ENCODE data around the gene FBXL13. TPM values are rescaled to one million over a fixed set of nuclear protein-coding genes. Genes with fewer than 3 reads are reported as not detected.

Gene FBXL13
- total RNA-seq, 1 experiment from 2014 or later, result 2.5 TPM

DNA sequence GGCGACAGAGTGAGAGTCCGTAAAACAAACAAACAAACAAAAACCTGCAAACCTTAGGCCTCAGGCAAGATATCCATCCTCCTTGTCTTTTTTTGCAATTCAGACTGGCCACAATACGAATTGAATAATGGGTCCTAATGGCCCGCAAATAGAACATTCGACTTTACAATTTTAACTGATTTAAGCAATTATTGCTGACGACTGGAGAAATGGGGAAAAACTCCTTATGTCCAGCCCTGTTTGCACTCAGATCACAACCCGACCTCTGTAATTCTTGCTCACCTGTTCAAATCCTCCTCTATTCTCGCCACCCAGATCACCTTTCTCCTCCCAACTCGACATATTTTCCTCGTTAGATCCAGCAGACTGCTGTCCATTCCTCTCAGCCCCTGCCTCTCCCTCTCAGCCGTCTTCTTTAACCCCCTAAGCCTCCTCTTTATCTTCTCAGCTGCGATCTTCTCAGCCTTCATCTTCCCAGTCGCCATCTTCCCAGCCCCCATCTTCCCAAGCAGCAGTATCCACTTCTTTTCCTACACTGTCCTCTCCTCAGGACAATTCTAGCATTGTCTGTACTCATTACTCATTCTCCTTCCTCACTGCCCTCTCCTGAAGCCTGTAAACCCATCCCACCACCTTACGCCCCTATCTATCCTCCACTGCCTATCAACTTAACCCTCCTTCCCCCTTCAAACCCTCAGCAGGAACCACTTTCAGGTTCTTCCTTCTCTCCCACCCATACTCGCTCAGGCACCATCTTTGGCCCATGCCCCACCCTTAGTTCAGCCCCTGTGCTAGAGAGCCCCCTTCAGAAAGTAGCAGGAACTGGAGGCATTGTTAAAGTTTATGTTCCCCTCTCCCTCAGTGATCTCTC is 100.0 kb downstream of the FBXL13 start:
- in situ Hi-C loops (cut with HindIII; ENCODE audit: low pct_unique_long_range_greater_than_20kb, low sequenced_read_pairs), result no loop called here
- ATAC-seq (no peak; the same call in 1 of the 2 replicates), DNase-seq (ENCODE audit: low read depth, low spot score) (no peak)
- CTCF ChIA-PET, result no interaction called here
- no peaks in the 10 kb centered on the region for H3K27me3 ChIP-seq (ENCODE audit: control insufficient read depth, insufficient read depth, low read length)
- no TSS peak for BruUV-seq (replicated peaks)
- H3K27ac ChIP-seq (ENCODE audit: low read length), result no peak overlapping the region; the same call in 1 of the 2 replicates
- H3K4me1 ChIP-seq (ENCODE audit: control insufficient read depth, insufficient read depth, low read length), result no peaks in the 10 kb centered on the region
- no peaks in the 10 kb centered on the region for H3K36me3 ChIP-seq (ENCODE audit: control insufficient read depth, insufficient read depth, low read length)
- intact Hi-C loops (cut with micrococcal nuclease; ENCODE audit: unreplicated experiment), result no loop called here
- peaks cover 10% of the 10 kb centered on the region; the same call in 1 of the 2 replicates for H3K9me3 ChIP-seq (ENCODE audit: control insufficient read depth, insufficient read depth, low read depth, low read length)
- TF ChIP-seq POLR2AphosphoS5 (IDR thresholded peaks at IDR 0.05; ENCODE audit: low read depth, low read length) (no peak), SIN3A (IDR thresholded peaks at IDR 0.05; ENCODE audit: borderline replicate concordance, insufficient read depth, low read depth, low read length) (no peak), TCF7L2 (IDR thresholded peaks at IDR 0.05; ENCODE audit: low read depth, low read length) (no peak)
- TF ChIP-seq, protein P1, sequence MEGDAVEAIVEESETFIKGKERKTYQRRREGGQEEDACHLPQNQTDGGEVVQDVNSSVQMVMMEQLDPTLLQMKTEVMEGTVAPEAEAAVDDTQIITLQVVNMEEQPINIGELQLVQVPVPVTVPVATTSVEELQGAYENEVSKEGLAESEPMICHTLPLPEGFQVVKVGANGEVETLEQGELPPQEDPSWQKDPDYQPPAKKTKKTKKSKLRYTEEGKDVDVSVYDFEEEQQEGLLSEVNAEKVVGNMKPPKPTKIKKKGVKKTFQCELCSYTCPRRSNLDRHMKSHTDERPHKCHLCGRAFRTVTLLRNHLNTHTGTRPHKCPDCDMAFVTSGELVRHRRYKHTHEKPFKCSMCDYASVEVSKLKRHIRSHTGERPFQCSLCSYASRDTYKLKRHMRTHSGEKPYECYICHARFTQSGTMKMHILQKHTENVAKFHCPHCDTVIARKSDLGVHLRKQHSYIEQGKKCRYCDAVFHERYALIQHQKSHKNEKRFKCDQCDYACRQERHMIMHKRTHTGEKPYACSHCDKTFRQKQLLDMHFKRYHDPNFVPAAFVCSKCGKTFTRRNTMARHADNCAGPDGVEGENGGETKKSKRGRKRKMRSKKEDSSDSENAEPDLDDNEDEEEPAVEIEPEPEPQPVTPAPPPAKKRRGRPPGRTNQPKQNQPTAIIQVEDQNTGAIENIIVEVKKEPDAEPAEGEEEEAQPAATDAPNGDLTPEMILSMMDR (IDR thresholded peaks at IDR 0.05), result no peak
- TF ChIP-seq, protein P2, sequence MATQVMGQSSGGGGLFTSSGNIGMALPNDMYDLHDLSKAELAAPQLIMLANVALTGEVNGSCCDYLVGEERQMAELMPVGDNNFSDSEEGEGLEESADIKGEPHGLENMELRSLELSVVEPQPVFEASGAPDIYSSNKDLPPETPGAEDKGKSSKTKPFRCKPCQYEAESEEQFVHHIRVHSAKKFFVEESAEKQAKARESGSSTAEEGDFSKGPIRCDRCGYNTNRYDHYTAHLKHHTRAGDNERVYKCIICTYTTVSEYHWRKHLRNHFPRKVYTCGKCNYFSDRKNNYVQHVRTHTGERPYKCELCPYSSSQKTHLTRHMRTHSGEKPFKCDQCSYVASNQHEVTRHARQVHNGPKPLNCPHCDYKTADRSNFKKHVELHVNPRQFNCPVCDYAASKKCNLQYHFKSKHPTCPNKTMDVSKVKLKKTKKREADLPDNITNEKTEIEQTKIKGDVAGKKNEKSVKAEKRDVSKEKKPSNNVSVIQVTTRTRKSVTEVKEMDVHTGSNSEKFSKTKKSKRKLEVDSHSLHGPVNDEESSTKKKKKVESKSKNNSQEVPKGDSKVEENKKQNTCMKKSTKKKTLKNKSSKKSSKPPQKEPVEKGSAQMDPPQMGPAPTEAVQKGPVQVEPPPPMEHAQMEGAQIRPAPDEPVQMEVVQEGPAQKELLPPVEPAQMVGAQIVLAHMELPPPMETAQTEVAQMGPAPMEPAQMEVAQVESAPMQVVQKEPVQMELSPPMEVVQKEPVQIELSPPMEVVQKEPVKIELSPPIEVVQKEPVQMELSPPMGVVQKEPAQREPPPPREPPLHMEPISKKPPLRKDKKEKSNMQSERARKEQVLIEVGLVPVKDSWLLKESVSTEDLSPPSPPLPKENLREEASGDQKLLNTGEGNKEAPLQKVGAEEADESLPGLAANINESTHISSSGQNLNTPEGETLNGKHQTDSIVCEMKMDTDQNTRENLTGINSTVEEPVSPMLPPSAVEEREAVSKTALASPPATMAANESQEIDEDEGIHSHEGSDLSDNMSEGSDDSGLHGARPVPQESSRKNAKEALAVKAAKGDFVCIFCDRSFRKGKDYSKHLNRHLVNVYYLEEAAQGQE (IDR thresholded peaks at IDR 0.05; ENCODE audit: insufficient read depth in 1 of 2, low read depth in 2 of 2, low read length in 1 of 2), result no peak
- no peak overlapping the region for H3K4me3 ChIP-seq (ENCODE audit: low read depth in 2 of 2, low read length in 2 of 2)
- POLR2A ChIA-PET, result no interaction called here

DNA sequence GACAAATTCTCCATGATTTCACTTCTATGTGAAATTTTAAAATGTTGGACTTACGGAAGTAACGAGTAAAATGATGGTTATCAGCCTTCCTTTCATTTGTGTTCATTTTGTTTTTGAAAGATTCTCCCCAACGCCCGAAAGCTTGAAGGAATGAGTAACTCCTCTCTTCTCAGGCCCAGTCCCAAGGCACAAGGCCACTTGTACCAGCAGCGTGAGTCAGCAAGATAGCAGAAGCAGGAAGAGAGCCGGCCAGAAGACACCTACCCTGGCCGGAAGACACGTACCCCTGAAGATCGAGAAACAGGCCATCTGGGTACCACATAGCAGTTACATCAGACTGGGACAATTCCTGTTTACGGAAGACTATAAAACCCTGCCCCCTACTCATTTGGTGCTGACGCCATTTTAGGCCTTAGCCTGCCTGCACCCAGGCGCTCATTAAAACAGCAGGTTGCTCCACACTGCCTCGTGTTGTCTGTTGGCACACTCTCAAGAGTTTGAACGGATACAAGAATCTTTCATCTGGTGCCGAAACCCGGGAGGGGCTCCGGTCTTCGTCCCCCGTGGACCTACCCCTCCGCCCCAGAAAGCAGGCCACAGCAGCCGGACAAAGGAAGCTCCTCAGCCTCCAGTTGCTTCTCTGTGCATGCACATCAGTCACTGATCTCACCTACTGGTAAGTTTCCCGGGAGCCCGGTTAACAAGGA is 101.3 kb downstream of the FBXL13 start:
- in situ Hi-C loops (cut with HindIII; ENCODE audit: low pct_unique_long_range_greater_than_20kb, low sequenced_read_pairs), result no loop called here
- Histone ChIP-seq H3K27ac (ENCODE audit: low read length) (no peak overlapping the region), H3K27me3 (ENCODE audit: control insufficient read depth, insufficient read depth, low read length) (no peaks in the 10 kb centered on the region), H3K4me3 (ENCODE audit: low read depth in 2 of 2, low read length in 2 of 2) (no peak overlapping the region), H3K36me3 (ENCODE audit: control insufficient read depth, insufficient read depth, low read length) (no peaks in the 10 kb centered on the region), H3K9me3 (ENCODE audit: control insufficient read depth, insufficient read depth, low read depth, low read length) (no peaks in the 10 kb centered on the region), H3K4me1 (ENCODE audit: control insufficient read depth, insufficient read depth, low read length) (0 out of 2 replicates have a peak, but pooled peaks cover 2% of the 10 kb centered on the region)
- ChIA-PET CTCF (no interaction called here), POLR2A (no interaction called here)
- ATAC-seq (no peak), DNase-seq (ENCODE audit: low read depth, low spot score) (no peak)
- intact Hi-C loops (cut with micrococcal nuclease; ENCODE audit: unreplicated experiment), result no loop called here
- TF ChIP-seq, protein P2 (IDR thresholded peaks at IDR 0.05; ENCODE audit: insufficient read depth in 1 of 2, low read depth in 2 of 2, low read length in 1 of 2), result no peak
- TF ChIP-seq POLR2AphosphoS5 (IDR thresholded peaks at IDR 0.05; ENCODE audit: low read depth, low read length) (no peak), SIN3A (IDR thresholded peaks at IDR 0.05; ENCODE audit: borderline replicate concordance, insufficient read depth, low read depth, low read length) (no peak), TCF7L2 (IDR thresholded peaks at IDR 0.05; ENCODE audit: low read depth, low read length) (no peak)
- TF ChIP-seq, protein P1 (IDR thresholded peaks at IDR 0.05), result no peak
- no TSS peak for BruUV-seq (replicated peaks)
